GM18499 (cell line): ENCODE data around the gene TESMIN.

Experiments used
- ATAC-seq: cut with Tn5 transposase; IDR thresholded peaks from one replicate; pipeline ENCODE4 v1.9.1; 2021; ENCODE audit warnings: moderate number of reproducible peaks; ENCODE audit not compliant: insufficient read depth, unreplicated experiment

Gene TESMIN

DNA sequence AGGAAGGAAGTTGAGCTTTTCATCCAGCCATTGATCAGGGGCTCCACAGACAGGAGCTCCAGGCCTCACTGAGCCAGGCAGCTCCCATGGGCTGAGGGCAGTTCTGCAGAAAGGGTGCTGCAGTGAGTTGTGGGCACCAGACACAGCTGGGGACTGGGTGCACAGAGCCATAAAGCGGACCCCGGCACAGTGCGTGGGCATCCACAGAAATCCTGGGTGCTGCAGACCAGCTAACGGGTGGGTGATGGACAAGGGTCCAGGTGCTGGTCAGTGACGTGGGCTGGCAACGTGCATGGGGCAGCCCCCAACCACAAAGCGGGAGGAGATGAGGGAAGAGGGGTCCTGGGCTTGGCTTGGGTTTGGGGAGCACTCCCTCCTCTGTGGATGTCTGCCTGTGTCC lies 86.4 kb downstream of the TESMIN start:
- ATAC-seq, result no peak

DNA sequence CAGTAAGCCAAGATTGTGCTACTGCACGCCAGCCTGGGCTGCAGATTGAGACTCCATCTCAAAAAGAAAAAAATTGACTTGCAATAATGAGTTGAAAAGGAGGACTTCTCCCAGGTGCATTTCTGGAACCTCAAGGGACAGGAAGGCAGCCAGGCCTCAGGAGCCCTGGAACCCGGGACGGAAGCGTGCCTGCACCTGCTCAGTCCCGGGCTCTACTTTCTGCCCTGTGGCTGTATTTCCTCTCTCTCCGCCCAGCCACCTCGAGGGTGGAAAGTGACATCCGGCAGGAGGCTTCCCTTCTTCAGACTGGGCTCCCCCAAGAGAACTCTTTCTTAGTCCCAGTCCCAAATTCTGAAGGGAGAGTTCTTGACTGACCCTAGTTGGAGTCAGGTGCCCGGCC lies 87.2 kb downstream of the TESMIN start:
- no peak for ATAC-seq

DNA sequence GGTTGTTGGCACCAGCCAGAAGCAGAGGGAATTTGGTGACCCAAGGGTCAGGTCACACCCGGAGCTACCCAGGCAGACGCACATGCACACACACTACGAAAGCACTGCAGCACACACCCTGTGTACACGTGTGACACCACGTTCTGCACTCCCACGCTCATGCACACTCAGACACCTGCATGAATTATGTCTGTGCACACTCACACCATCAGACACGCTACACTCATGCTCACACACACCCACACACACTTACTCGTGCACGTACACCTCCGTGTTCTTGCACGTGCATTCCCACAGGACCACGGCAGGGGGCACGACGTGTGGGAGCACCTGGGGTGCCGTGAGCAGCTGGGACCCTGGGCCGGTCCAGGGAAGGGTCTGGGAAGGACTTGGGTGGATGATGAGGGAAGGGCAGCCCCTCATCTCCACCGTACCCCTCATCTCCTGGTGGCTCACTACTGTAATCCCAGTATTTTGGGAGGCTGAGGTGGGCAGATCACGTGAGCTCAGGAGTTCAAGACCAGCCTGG lies 87.8 kb downstream of the TESMIN start:
- no peak for ATAC-seq

DNA sequence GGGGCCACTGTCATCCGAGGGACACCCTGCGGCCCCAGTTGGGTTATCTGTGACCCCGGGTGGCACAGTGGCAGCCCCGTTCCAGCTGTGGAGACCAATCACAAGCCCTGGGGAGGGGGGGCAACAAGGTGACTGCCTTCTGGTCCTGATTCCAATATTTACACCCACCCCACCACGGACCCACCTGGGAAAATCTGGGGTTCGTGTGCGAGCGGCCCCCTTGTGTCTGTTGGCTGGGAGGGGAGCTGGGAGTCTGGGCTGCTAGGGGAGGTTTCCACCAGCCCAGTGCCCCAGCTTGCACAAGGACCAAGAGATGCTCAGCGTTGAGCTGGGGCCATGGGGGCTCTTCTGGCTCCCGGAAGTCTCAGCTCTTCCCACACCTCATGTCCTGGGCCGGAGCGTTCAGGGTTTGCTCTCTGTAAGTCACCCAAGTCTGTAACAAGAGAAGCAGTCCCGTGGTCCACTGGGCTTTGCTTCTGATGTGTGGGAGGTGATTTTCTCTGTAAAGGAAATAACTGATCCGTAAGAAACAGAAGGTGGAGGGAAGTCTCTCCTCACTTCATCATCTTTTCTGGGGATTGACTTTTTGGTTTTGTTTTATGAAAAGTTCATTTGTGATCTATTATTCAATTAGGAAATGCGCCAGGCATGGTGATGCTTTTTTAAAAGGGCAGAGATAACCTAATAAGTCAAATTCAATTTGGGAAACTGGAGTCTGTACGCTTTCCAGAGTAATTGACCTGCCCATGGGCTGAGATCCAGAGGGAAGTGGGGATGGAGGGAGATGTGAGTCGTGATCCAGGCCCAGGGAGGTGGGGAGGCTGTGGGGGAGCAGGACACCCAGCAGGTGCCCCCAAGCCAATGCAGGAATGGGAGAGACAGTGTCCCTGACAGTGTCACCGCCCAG lies 89.4 kb downstream of the TESMIN start:
- ATAC-seq, result no peak

DNA sequence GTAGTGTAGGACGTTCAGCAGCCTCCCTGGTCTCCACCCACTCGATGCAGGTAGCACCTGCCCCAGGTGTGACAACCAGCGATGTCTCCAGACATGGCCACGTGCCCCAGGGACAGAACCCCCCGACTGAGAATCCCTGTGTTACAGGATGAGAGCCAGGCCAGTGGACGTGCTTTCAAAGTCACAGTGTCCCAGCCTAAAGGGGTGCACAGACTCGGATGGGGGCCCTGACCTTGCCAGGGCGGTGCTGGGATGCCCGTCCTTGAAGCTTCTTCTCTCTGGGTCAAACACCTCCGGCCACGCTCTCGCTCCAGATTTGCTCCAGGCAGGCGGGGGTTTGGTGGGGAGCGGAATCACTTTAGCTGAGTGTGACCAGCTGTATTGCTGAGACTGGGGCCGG lies 90.3 kb downstream of the TESMIN start:
- ATAC-seq, result no peak

DNA sequence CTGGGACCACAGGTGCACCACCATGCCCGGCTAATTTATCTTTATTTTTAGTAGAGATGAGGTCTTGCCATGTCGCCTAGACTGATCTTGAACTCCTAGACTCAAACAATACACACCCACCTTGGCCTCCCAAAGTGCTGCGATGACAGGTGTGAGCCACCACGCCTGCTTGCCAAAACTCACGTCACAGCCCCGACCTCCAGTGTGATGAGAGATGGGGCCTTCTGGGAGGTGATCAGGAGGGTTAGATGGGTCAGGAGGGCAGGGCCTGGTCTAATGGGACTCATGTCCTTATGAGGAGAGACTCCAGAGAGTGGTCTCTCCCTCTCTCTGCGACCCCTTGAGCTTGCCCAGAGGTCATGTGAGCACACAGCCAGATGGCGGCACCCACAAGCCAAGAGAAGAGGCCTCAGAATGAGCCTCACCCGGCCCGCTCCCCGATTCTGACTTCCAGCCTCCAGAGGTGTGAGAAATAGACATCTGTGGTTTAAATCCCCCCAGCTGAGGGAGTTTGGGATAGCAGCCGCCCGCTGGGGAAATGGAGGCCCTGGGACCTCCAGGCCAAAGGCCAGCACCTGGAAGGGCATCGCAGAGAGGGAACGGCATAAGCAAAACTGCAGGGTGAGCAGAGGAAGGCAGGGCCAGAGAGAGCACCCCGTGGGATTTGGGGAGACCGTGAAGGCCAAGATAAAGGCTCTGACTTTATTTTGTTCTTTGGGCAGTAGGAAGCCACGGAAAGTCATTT lies 91.1 kb downstream of the TESMIN start:
- ATAC-seq, result no peak

DNA sequence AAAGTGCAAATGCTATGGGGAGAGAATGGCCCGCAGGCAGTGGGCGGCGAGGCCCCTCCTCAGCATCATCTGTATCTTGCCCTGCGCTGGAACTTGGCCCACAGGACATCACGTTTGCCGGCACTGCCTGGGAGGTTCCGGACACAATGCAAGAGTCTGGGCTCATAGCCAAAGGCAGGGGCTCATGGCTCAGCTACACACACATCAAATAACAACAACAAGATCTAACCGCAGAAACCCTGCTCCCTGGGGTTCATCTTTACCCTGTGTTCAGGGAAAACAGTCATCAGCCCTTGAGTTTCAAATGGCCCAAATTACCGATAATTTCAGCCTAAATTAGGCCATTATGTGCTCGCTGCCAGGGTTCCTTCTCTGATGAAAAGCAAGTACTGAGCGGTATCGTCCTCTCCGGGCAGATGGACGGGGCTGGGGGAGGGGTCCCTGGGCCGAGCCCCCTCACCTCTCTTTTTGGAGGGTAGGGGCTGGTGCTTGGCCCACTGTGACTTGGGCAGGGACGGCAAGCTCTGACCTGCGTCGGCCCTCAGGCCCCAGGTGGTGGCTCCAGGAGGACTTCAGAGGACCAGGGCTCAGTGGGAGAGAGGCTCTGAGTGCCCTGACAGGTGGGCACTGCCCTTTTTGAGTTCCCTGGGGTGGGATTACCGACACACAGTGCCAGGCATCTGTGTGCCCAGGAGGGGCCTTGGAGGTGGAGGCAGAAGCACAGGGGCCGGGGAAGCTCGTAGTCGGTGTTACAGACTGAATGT lies 92.0 kb downstream of the TESMIN start:
- ATAC-seq, result no peak

DNA sequence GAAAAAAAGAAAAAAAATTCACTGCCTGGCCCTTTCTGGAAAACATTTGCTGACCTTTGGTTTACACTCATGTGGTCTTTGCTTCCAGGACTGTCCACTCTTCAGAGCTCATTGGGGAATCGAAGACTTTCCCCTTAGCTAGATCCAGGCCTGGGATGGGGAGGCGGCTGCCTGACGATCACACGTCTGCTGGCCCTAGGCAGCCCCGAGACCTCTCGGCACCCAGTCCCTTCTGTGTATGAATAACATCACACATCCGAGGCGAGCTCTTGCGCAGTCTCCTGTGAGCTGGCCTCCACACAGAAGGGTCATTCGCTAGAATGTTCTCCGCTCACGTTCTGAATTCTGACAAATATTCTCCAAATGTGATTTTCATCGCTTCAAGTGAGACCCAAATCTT lies 92.7 kb downstream of the TESMIN start:
- no peak for ATAC-seq

DNA sequence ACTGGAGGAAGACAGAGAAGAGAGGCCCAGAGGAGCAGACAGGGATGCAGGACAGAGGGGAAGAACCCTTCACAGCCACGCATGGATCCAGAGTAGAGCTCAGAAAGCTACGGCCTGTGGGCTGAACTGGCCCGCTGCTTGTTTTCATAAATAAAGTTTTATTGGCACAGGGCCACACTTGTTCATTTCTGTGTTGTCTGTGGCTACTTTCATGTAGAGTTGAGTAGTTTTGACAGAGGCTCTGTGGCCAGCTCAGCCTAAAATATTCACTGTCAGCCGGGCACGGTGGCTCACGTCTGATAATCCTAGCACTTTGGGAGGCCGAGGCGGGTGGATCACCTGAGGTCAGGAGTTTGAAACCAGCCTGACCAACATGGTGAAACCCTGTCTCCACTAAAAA lies 93.2 kb downstream of the TESMIN start:
- no peak for ATAC-seq
